Measurements from ENCODE around the gene C5orf63. TPM values are rescaled to one million over a fixed set of nuclear protein-coding genes. Genes with fewer than 3 reads are reported as not detected.
"Not testable (repeated sequence)": the region's sequence is repeated elsewhere in the genome, so short reads cannot be mapped to it uniquely, and the experiment has no call there.

Gene C5orf63
- 10 to 100 TPM in 4 of 9 donors, 1 to 10 TPM in 5; 1.4 to 14.7 (median 8.4) TPM for total RNA-seq
- polyA plus RNA-seq = 1 to 10 TPM; 5.0 to 5.3 TPM
- long read RNA-seq, donor 1, partial matches to known transcripts = 2 of 5 reads
- long read RNA-seq, donor 1, other reads (novel, unspliced or antisense) = 2 of 5 reads
- long read RNA-seq, donor 2, full-length matches to known transcripts = 6 of 10 reads
- long read RNA-seq, donor 2, partial matches to known transcripts = 1 of 10 reads
- long read RNA-seq, donor 2, other reads (novel, unspliced or antisense) = 3 of 10 reads
- long read RNA-seq, donor 3, full-length matches to known transcripts = 4 of 10 reads
- long read RNA-seq, donor 3, partial matches to known transcripts = 4 of 10 reads
- long read RNA-seq, donor 3, other reads (novel, unspliced or antisense) = 2 of 10 reads

- WGBS, 4 donors = 21 to 59% (median 42%) methylated on average over 47 to 56 of the region's 56 CpGs
- intact Hi-C loops (cut with DNase I) = loop anchor here in 3 of 10 donors (2.0 to 5.0 kb wide), 2 partner anchors 41 to 42 kb away; partner anchors contain the start of gene MARCHF3 (in 3 of the 3)
Observed at GRCh38 chr5:127072861-127073846, at the start of gene C5orf63. Gene C5orf63, minus strand, starts transcription at chr5:127073502. Its CDS starts 14,507 bp downstream, at chr5:127058995.

GRCh38 chr5:127112347-127112864 lies 39.1 kb upstream of the C5orf63 start:
- ATAC-seq = no peak

More at GRCh38 chr5:127072861-127073846, at the start of gene C5orf63:
- Histone ChIP-seq H3K4me1 (peaks cover 0 to 39% (median 7%) of the 10 kb centered on the region in 12 donors), H3K36me3 (peaks cover 0 to 4% (median 0%) of the 10 kb centered on the region in 9 donors), H3K27me3 (no peaks in the 10 kb centered on the region), H3K9me3 (no peaks in the 10 kb centered on the region), H3K4me3 (peak within 1 kb of the TSS; percentile 28 to 73 (median 64)), H3K27ac (peak within 1 kb of the TSS in 10 of 12 donors; percentile 10 to 69 (median 51))
- ATAC-seq = peak; percentile 68 to 96 (median 91)
- peak; percentile 53 to 86 (median 67) for DNase-seq
- TF ChIP-seq POLR2A (IDR thresholded peaks at IDR 0.05) (peak in 1 of 2 donors; percentile 20), CTCF (IDR thresholded peaks at IDR 0.05) (peak in 2 of 12 donors; percentile 15 to 54)

GRCh38 chr5:127111112-127111511 lies 37.8 kb upstream of the C5orf63 start:
- H3K27ac ChIP-seq = no peak overlapping the region
- TF ChIP-seq CTCF (IDR thresholded peaks at IDR 0.05) (no peak), POLR2A (IDR thresholded peaks at IDR 0.05) (no peak)
- ATAC-seq (no peak), DNase-seq (no peak)
- no peaks in the 10 kb centered on the region for H3K36me3 ChIP-seq
- WGBS, 4 donors = 68 to 76% (median 71%) methylated on average over 2 of the region's 2 CpGs
- H3K4me3 ChIP-seq = no peak overlapping the region
- H3K9me3 ChIP-seq = peaks cover 0 to 10% (median 0%) of the 10 kb centered on the region in 12 donors
- no peaks in the 10 kb centered on the region for H3K27me3 ChIP-seq
- H3K4me1 ChIP-seq = no peaks in the 10 kb centered on the region
- intact Hi-C loops (cut with DNase I) = no loop called here

More at GRCh38 chr5:127112347-127112864, 39.1 kb upstream of the C5orf63 start:
- Histone ChIP-seq H3K36me3 (no peaks in the 10 kb centered on the region), H3K9me3 (peaks cover 0 to 10% (median 0%) of the 10 kb centered on the region in 12 donors), H3K27me3 (no peaks in the 10 kb centered on the region), H3K27ac (no peak overlapping the region), H3K4me1 (no peaks in the 10 kb centered on the region), H3K4me3 (no peak overlapping the region)
- TF ChIP-seq CTCF (IDR thresholded peaks at IDR 0.05) (no peak), POLR2A (IDR thresholded peaks at IDR 0.05) (no peak)
- WGBS, 4 donors = 95 to 96% (median 96%) methylated on average over 3 of the region's 3 CpGs
- intact Hi-C loops (cut with DNase I) = no loop called here
- DNase-seq = no peak

- DNase-seq; H3K4me3 ChIP-seq; H3K36me3 ChIP-seq; H3K4me1 ChIP-seq; ATAC-seq; H3K27ac ChIP-seq; intact Hi-C loops (cut with DNase I); H3K27me3 ChIP-seq: not testable (repeated sequence)
- WGBS, 4 donors = 65 to 85% (median 73%) methylated on average over 9 of the region's 9 CpGs
- H3K9me3 ChIP-seq = peaks cover 0 to 13% (median 0%) of the 10 kb centered on the region in 12 donors
Observed at GRCh38 chr5:127108624-127109260, 35.4 kb upstream of the C5orf63 start.
